Measurements from ENCODE around the gene PRPF38A.

Gene PRPF38A

GRCh38 chr1:52455686-52456085, 51.3 kb downstream of the PRPF38A start:
- no peak for TF ChIP-seq CTCF (IDR thresholded peaks at IDR 0.05; ENCODE audit: low read depth, low read length)
- DNase-seq (ENCODE audit: extremely low read depth, low read depth), result no peak

GRCh38 chr1:52460694-52461093, 56.3 kb downstream of the PRPF38A start:
- no peak for TF ChIP-seq CTCF (IDR thresholded peaks at IDR 0.05; ENCODE audit: low read depth, low read length)

GRCh38 chr1:52461821-52462220, 57.4 kb downstream of the PRPF38A start:
- TF ChIP-seq CTCF (IDR thresholded peaks at IDR 0.05; ENCODE audit: low read depth, low read length), result no peak
- no peak for DNase-seq (ENCODE audit: extremely low read depth, low read depth)

More at GRCh38 chr1:52460694-52461093, 56.3 kb downstream of the PRPF38A start:
- no peak for DNase-seq (ENCODE audit: extremely low read depth, low read depth)

- DNase-seq (ENCODE audit: extremely low read depth, low read depth), result no peak
- TF ChIP-seq CTCF (IDR thresholded peaks at IDR 0.05; ENCODE audit: low read depth, low read length), result no peak
Measured at GRCh38 chr1:52463891-52464290, 59.5 kb downstream of the PRPF38A start.

GRCh38 chr1:52469108-52469507, 64.7 kb downstream of the PRPF38A start:
- no peak for DNase-seq (ENCODE audit: extremely low read depth, low read depth)
- TF ChIP-seq CTCF (IDR thresholded peaks at IDR 0.05; ENCODE audit: low read depth, low read length), result no peak
